Left cardiac atrium (tissue), 4 donors: Measurements from ENCODE around the gene CSTF2T. TPM values are rescaled to one million over a fixed set of nuclear protein-coding genes. Genes with fewer than 3 reads are reported as not detected.

Experiments used
- ATAC-seq, 2 donors: fragments of 200-7000 bp; cut with Tn5 transposase; one replicate each; pipeline ENCODE4 v1.9.1; 2020; ENCODE audit warnings: mild to moderate bottlenecking in 2 of 2, moderate library complexity in 2 of 2
- DNase-seq: peaks from one replicate; pipeline ENCODE4 v3.0.0-alpha.2; 2020
- intact Hi-C, 2 donors: fragments of 100-400 bp; cut with DNase I; formaldehyde crosslinking; loops; one replicate each; pipeline versions ENCODE4 v1.14.1 to v1.15.1; 2022 to 2023
- total RNA-seq, 2 donors: library from RNA; stranded (reverse); fragmentation: NEBNext Ultra II Directional; extraction: Animal tissue kit (Norgen Biotek cat#: 25700); gene quantifications; one replicate each; pipeline ENCODE4 v1.2.1, GENCODE V29; 2021
- donor health status: DM: no; HTN: yes; CAD: no.
- donor health status: DM: no; HTN: yes; CAD: no; lungs with severe emphysema.
- donor health status: DM: yes; HTN: yes; CAD: no.
- donor health status: Dilated cardiomyopathy.

CSTF2T gene
- total RNA-seq, 2 donors from 2014 or later = 19.2 to 23.7 TPM

DNA sequence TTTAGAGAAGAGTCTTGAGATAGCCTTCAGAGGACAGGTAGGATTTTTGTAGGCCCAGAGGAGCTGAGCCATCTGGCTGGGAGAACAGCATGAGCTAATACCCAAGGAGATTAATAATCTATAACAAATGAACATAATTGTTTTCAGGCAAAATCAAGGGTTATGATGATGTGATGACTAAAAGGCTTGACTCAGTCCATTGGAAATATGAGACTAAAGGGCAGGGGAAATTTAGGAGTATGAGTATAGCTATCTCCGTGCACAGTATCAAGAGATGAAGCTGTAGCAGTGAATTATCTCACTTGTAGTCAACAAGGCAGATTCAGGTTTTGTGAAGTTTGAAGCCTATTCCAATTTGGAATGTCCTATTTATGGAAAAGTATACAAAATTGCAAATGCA, 40.1 kb downstream of the CSTF2T start:
- ATAC-seq = no peak

DNA sequence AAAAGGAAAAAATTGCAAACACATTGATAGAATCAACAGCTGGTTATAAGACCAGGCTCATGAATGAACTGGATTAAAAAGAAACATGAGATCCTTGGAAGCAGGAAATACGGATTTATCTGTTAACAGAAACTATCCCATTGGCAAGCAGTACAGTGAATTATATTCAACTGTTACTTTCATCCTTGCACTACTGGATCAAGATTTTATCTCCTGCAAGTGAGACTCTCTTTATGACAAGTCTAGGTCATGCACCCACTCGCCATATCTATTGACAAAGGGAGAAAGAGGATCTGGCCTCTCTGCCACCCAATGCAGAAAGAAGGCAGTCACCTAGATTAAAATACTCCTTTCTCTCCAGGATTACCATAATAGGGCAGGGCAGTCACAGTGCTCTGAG, 41.4 kb downstream of the CSTF2T start:
- intact Hi-C loops = no loop called here
- peak; percentile 50 to 78 for ATAC-seq

More for the DNA sequence above, 40.1 kb downstream of the CSTF2T start:
- intact Hi-C loops = no loop called here
- no peak for DNase-seq

DNA sequence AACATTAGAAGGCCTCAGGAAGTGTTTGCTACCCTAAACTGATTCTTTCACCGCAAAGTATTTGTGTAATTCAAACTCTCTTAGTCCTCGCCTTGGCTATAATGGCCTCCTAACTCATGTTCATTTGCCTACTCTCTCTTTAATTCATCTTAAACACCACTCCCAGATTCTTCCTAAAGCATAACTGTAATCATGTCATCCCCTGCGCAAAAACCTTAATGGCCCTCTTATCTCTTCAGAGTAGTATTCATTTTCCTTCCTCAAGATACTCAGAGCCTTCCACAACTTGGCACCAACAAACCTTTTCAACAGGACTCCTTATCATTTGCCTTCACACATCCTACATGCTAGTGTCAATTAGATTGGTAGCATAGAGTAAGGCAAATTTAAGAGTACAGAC, 42.9 kb downstream of the CSTF2T start:
- intact Hi-C loops = no loop called here
- ATAC-seq = no peak
- no peak for DNase-seq

More for the DNA sequence above, 41.4 kb downstream of the CSTF2T start:
- DNase-seq = no peak

DNA sequence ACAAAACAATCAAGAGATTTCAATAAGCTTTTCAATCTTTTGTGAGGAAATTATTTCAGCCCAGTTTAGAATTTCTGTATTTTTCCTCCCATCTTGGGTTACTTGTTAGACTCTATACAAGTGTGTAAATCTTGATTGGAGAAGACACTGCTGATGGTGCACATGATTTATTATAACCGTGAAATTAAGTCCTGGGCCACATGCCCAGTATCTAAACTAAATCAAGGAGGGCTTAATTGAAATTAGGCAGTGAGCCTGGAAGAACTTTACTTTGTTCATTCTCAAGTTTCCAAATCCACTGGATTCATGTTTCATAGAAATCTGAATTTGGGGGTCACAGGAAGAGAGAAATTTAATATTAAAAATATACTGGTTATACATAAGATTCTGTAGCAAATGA, 44.5 kb downstream of the CSTF2T start:
- ATAC-seq (no peak), DNase-seq (no peak)
- intact Hi-C loops = no loop called here

DNA sequence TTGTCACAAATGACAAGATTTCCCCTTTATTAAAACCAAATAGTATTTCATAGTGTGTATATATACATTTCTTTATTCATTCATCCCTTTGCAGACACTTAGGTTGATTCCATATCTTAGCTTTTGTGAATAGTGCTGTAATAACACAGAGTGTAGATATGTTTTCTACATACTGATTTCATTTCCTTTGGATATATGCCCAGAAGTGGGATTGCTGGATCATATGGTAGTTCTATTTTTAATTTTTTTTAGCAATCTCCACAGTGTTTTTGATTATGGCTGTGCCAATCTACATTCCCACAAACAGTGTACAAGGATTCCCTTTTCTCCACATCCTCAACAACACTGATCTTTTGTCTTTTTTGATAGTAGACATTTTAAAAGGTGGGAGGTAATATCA, 46.4 kb downstream of the CSTF2T start:
- DNase-seq (no peak), ATAC-seq (no peak)
- intact Hi-C loops = no loop called here

DNA sequence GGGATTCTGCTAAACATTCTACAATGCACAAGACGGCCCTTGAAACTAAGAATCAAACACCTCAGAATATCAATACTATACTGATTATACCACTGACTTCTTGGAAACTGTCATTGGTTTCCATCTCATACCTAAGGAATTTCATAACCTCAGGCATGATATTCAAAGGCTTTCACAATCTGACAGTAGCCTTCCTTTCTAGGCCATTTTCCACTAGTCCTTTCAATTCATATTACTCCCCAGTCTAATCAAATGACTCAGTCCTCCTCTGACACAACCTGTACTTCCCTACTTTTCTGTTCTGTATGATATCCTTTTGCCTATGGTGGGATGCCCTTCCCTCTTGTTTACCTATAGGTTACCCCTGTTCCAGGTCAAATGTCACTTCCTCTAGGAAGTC, 48.3 kb downstream of the CSTF2T start:
- ATAC-seq (no peak), DNase-seq (no peak)
- intact Hi-C loops = no loop called here

DNA sequence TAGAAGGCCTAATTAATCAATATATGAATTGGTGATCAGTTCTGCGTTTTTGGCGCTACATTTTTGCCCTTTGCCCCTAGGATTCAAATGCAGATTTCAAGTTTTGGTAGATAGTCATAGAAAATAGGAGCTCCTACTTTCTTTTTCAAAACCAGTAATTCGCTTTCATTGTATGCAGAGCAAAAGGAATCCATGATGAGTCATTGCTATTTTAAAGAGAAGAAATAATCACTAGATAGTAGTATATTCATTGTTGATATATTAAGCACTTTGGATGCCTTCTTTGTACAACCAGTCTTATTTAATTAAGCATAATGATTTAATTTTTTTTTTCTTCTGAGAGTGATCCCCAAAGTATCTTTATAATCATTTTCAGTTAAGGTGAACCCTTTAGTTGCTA, 50.3 kb downstream of the CSTF2T start:
- ATAC-seq (no peak), DNase-seq (no peak)
- intact Hi-C loops = no loop called here
